DND-41 (cell line): ENCODE measurements around the gene BIRC6.

Experiments
- ATAC-seq: fragments of 200-7000 bp; cut with Tn5 transposase; 3 replicates; pipeline ENCODE4 v1.9.1; 2021; ENCODE audit warnings: low read depth; ENCODE audit not compliant: insufficient read depth
- DNase-seq: peaks from one replicate; pipeline ENCODE4 v3.0.0-alpha.2; 2020
- H2AFZ ChIP-seq: 2 replicates; pipeline ENCODE4 v1.6.0; 2012; ENCODE audit warnings: low read depth, low read length
- H3K27ac ChIP-seq: 2 replicates; pipeline ENCODE4 v1.5.1; 2012; ENCODE audit warnings: low read length, inconsistent platforms
- H3K27me3 ChIP-seq: fragments of 200-600 bp; sonication (generic); 2 replicates; pipeline ENCODE4 v1.6.0; 2012; ENCODE audit warnings: low read length, mild to moderate bottlenecking, inconsistent platforms; ENCODE audit not compliant: insufficient read depth, poor library complexity
- H3K36me3 ChIP-seq: 2 replicates; pipeline ENCODE4 v1.5.1; 2012; ENCODE audit warnings: low read length, inconsistent platforms; ENCODE audit not compliant: insufficient read depth
- H3K4me1 ChIP-seq: 2 replicates; pipeline ENCODE4 v1.5.1; 2012; ENCODE audit warnings: mild to moderate bottlenecking, low read length; ENCODE audit not compliant: insufficient read depth
- H3K4me2 ChIP-seq: 2 replicates; pipeline ENCODE4 v1.6.0; 2012; ENCODE audit warnings: mild to moderate bottlenecking, moderate library complexity, low read length, inconsistent platforms; ENCODE audit not compliant: insufficient read depth
- H3K4me3 ChIP-seq, 2 experiments: fragments of 200-600 bp in 1 of 2; shearing (Covaris generic) in 1 of 2; 2 replicates each; pipeline ENCODE4 v1.5.1; 2012 to 2016; ENCODE audit warnings: inconsistent platforms in 2 of 2, low read length in 2 of 2, mild to moderate bottlenecking in 2 of 2, low read depth in 1 of 2, moderate library complexity in 1 of 2
- H3K79me2 ChIP-seq: 2 replicates; pipeline ENCODE4 v1.6.0; 2012; ENCODE audit warnings: low read length, inconsistent platforms; ENCODE audit not compliant: insufficient read depth
- H3K9ac ChIP-seq: 2 replicates; pipeline ENCODE4 v1.6.0; 2012; ENCODE audit warnings: low read depth, mild to moderate bottlenecking, inconsistent platforms, low read length, moderate library complexity
- H3K9me3 ChIP-seq: 2 replicates; pipeline ENCODE4 v1.5.1; 2012; ENCODE audit warnings: low read length, moderate library complexity, mild to moderate bottlenecking, inconsistent platforms; ENCODE audit not compliant: insufficient read depth, severe bottlenecking
- H4K20me1 ChIP-seq: 2 replicates; pipeline ENCODE4 v1.6.0; 2012; ENCODE audit warnings: low read length; ENCODE audit not compliant: insufficient read depth
- EZH2 ChIP-seq: IDR thresholded peaks from 3 replicates; pipeline ENCODE4 v1.6.1; 2012; ENCODE audit warnings: borderline replicate concordance, low read depth, mild to moderate bottlenecking, moderate library complexity, low read length, inconsistent platforms; ENCODE audit not compliant: severe bottlenecking
- TF ChIP-seq, protein P1 (sequence below): IDR thresholded peaks from 2 replicates; pipeline ENCODE4 v1.5.1; 2012; ENCODE audit warnings: borderline replicate concordance, low read length, moderate library complexity, mild to moderate bottlenecking; ENCODE audit not compliant: poor library complexity, severe bottlenecking; ENCODE audit errors: extremely low read depth

The BIRC6 gene

DNA sequence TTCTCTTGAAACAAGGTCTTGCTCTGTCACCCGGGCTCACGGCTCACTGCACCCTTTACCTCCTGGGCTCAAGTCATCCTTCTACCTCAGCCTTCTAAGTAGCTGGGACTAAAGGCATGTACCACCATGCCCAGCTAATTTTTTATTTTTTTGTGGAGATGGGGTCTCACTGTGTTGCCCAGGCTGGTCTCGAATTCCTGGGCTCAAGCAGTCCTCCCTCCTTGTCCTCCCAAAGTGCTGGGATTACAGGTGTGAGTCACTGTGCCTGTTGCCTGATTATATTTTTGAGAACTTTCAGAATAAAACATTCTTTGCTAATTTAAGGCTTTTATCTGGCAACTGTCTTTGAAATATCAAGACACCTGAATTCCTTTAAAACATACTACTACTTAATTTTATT is 47.9 kb downstream of the BIRC6 start:
- peaks cover 88% of the 10 kb centered on the region for H3K36me3 ChIP-seq
- no peak overlapping the region for H3K27ac ChIP-seq
- no peak for DNase-seq
- H3K79me2 ChIP-seq: peaks cover 12% of the 10 kb centered on the region
- H4K20me1 ChIP-seq: no peaks in the 10 kb centered on the region
- no peak overlapping the region for H3K4me3 ChIP-seq
- no peaks in the 10 kb centered on the region for H3K27me3 ChIP-seq
- TF ChIP-seq EZH2: no peak
- TF ChIP-seq, protein P1, sequence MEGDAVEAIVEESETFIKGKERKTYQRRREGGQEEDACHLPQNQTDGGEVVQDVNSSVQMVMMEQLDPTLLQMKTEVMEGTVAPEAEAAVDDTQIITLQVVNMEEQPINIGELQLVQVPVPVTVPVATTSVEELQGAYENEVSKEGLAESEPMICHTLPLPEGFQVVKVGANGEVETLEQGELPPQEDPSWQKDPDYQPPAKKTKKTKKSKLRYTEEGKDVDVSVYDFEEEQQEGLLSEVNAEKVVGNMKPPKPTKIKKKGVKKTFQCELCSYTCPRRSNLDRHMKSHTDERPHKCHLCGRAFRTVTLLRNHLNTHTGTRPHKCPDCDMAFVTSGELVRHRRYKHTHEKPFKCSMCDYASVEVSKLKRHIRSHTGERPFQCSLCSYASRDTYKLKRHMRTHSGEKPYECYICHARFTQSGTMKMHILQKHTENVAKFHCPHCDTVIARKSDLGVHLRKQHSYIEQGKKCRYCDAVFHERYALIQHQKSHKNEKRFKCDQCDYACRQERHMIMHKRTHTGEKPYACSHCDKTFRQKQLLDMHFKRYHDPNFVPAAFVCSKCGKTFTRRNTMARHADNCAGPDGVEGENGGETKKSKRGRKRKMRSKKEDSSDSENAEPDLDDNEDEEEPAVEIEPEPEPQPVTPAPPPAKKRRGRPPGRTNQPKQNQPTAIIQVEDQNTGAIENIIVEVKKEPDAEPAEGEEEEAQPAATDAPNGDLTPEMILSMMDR: no peak
- H3K9ac ChIP-seq: no peak overlapping the region
- no peaks in the 10 kb centered on the region for H3K4me1 ChIP-seq
- ATAC-seq: no peak
- H3K9me3 ChIP-seq: no peaks in the 10 kb centered on the region
- H2AFZ ChIP-seq: no peak overlapping the region
- H3K4me2 ChIP-seq: no peak overlapping the region

DNA sequence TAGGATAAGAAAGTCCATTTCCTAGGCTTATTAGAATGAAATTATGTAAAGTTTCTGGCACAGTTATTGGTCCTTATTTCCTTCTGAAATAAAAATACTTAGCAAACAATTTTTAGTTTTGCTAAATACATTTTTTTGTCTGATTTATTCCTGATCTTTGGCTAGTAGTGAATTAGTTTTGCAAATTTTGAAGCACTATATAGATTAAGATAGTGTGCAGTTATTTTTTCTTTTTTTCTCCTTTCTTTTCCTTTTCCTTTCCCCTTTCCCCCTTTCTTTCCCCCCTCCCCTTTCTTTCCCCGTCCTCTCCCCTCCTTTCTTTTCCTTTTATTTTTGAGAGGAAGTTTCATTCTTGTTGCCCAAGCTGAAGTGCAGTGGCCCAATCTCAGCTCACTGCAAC is 59.7 kb downstream of the BIRC6 start:
- TF ChIP-seq EZH2: no peak
- TF ChIP-seq, protein P1: no peak
- no peak overlapping the region for H3K4me3 ChIP-seq
- H3K4me2 ChIP-seq: no peak overlapping the region
- H3K36me3 ChIP-seq: peaks cover 40% of the 10 kb centered on the region
- H3K27ac ChIP-seq: no peak overlapping the region
- H3K4me1 ChIP-seq: no peaks in the 10 kb centered on the region
- no peaks in the 10 kb centered on the region for H3K27me3 ChIP-seq
- ATAC-seq: no peak
- H2AFZ ChIP-seq: no peak overlapping the region
- no peak for DNase-seq
- no peaks in the 10 kb centered on the region for H4K20me1 ChIP-seq
- H3K9ac ChIP-seq: no peak overlapping the region
- no peaks in the 10 kb centered on the region for H3K9me3 ChIP-seq
- peaks cover 54% of the 10 kb centered on the region for H3K79me2 ChIP-seq

DNA sequence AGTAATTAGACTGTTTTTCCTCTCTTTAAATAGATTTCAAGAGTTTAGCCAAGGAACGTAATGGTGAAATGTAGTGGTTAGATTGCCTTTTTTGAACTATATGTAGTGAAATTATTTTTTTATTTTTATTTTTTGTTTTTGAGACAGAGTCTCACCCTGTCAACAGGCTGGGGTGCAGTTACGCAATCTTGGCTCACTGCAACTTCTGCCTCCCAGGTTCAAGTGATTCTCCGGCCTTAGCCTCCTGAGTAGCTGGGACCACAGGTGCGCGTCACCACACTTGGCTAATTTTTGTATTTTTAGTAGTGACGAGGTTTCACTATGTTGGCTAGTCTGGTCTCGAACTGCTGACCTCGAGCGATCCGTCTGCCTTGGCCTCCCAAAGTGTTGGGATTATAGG is 60.8 kb downstream of the BIRC6 start:
- no peak for ATAC-seq
- H3K79me2 ChIP-seq: peaks cover 59% of the 10 kb centered on the region

More for the DNA sequence above, 60.8 kb downstream of the BIRC6 start:
- DNase-seq: no peak
- H3K27ac ChIP-seq: no peak overlapping the region
- TF ChIP-seq, protein P1: no peak
- no peak for TF ChIP-seq EZH2
- H3K27me3 ChIP-seq: no peaks in the 10 kb centered on the region
- no peak overlapping the region for H3K4me2 ChIP-seq
- H3K4me1 ChIP-seq: no peaks in the 10 kb centered on the region
- no peak overlapping the region for H3K9ac ChIP-seq
- no peaks in the 10 kb centered on the region for H3K9me3 ChIP-seq
- no peak overlapping the region for H3K4me3 ChIP-seq
- H4K20me1 ChIP-seq: no peaks in the 10 kb centered on the region; the same call in 1 of the 2 replicates
- H2AFZ ChIP-seq: no peak overlapping the region
- H3K36me3 ChIP-seq: peaks cover 35% of the 10 kb centered on the region
